Central memory CD8-positive, alpha-beta T cell (primary cell): Measurements from ENCODE around the gene SRRM2.

Experiments used
- ATAC-seq: fragments of 150-1000 bp; cut with Tn5 transposase; replicated peaks from 2 replicates; pipeline ENCODE4 v1.10.0; 2022; ENCODE audit warnings: mild to moderate bottlenecking, moderate FRiP score, moderate number of reproducible peaks; ENCODE audit not compliant: poor library complexity, severe bottlenecking; ENCODE audit errors: extremely low read depth
- DNase-seq, 2 donors: peaks; one replicate each; pipeline ENCODE4 v3.0.0; 2021; ENCODE audit warnings: low spot score in 2 of 2
- H3K27ac Mint-ChIP-seq: one replicate; pipeline ENCODE4 v1.8.0; 2022; ENCODE audit warnings: low read depth, mild to moderate bottlenecking, moderate library complexity, mixed read lengths
- H3K27me3 Mint-ChIP-seq: one replicate; pipeline ENCODE4 v1.8.0; 2022; ENCODE audit warnings: mixed read lengths
- H3K36me3 Mint-ChIP-seq: one replicate; pipeline ENCODE4 v1.8.0; 2022; ENCODE audit warnings: mild to moderate bottlenecking, moderate library complexity, mixed read lengths; ENCODE audit not compliant: insufficient read depth
- H3K4me1 Mint-ChIP-seq: one replicate; pipeline ENCODE4 v1.8.0; 2022; ENCODE audit warnings: mixed read lengths
- H3K4me3 Mint-ChIP-seq: one replicate; pipeline ENCODE4 v1.8.0; 2022; ENCODE audit warnings: mild to moderate bottlenecking, moderate library complexity, mixed read lengths
- H3K9me3 Mint-ChIP-seq: one replicate; pipeline ENCODE4 v1.8.0; 2022; ENCODE audit warnings: mixed read lengths

SRRM2 gene

DNA sequence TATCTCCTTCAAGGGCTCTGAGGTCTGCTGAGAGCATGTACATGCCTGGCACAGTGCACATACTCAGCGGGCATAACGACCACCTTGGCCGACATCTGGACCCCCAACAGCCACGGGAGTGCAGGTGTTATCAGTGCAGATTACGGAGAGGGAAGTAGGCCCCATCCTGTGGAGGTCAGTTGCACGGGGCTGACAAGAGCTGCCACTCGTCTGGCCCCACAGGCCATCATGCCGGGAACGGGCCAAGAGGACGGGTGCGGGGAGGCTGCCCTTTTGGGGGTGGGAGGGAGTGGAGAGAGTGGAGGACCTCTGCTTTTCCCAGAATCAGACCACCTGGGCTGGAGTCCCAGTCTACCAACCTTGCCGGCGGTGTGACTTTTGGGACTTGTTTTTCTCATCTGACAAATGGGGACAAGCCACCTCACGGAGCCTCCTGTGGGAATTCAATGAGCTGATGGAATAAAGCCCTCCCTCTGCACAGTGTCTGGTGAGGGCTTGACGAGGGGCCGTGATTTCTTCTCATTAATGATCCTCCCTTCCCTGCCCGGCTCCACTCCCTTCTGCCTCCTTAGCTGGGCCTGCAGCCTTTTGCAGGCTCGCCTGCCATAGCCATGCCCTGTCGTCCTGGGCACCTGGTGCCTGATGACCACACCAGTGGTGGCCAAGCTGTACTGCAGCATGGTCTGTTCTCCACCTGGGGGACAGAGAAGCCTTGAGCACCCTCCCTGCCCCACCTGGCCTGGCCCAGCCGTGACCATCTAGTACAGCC lies 30.3 kb downstream of the SRRM2 start:
- no peak for DNase-seq
- no peaks in the 10 kb centered on the region for H3K27me3 Mint-ChIP-seq
- ATAC-seq = no peak
- peaks cover 5% of the 10 kb centered on the region for H3K36me3 Mint-ChIP-seq
- H3K4me3 Mint-ChIP-seq = no peak overlapping the region
- H3K9me3 Mint-ChIP-seq = no peaks in the 10 kb centered on the region
- no peak overlapping the region for H3K27ac Mint-ChIP-seq
- H3K4me1 Mint-ChIP-seq = peaks cover 16% of the 10 kb centered on the region

DNA sequence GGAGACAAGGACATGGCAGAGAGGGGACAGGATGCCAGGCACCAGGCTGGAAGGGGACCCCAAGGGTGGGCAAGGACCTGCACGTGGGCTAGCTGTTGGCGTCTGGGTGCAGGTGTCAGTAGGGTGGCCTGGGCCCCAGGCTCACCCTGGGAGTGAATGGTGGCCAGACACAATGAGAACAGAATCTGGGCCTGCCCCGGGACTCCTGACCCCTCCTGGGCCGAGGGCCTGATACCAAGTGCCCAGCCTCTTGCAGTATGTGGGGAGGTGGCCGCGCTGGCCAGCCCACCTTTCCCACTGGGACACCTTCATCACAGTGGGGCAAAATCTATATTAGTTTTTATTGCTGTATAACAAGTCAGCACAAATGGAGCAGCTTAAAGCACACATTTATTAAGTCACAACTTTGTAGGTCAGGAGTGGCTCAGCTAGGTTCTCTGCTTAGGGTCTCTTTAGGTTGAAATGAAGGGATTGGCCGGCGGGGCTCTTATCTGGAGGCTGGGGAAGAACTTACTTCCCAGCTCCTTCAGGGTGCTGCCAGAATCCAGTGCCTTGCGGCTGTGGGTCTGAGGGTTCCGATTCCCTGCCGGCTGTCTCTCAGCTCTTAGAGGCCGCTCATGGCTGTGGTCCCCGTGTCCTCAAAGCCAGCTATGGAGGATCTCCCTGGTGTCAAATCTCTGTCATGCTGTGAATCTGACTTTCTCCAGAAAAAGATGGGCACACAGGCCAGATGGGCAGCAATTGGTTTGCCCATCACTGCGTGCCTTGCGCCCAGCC lies 31.3 kb downstream of the SRRM2 start:
- H3K27ac Mint-ChIP-seq = no peak overlapping the region
- H3K27me3 Mint-ChIP-seq = no peaks in the 10 kb centered on the region
- peaks cover 6% of the 10 kb centered on the region for H3K4me1 Mint-ChIP-seq
- no peaks in the 10 kb centered on the region for H3K36me3 Mint-ChIP-seq
- ATAC-seq = no peak
- no peak for DNase-seq
- H3K9me3 Mint-ChIP-seq = no peaks in the 10 kb centered on the region
- peak overlapping the region; percentile 88 for H3K4me3 Mint-ChIP-seq

DNA sequence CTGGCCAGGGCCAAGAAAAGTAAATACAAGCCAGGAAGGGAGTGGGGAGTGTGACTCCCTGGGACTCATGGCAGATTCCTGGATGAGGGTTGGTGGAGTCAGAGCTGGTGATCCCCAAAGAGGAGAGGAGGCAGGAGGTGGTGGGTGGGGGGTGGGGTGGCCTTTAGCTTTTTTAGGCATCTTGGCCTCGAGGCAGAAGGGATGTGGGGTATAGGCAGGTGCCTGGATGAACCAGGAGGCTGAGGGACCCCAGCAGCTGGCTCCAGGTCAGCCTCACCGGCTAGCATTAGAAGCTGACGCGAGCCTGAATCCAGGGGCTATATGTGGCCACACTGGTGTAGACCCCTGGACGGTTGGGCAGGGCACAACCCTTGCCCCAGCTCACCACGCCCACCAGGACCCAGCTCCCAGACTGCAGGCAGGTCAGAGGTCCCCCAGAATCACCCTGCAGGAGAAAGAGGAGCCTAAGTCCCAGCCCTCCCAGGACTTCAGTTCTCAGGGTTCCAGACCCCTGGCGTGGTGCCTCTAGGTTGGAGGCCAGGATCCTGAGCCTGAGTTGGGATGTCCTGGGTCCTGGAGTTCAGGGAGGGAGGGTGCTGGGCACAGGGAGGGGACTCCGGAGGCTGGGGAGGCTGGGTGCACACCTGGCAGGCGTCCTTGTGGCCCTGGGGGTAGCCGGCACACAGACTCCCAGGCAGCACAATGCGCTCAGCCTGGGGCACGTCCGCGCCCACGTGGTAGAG lies 32.1 kb downstream of the SRRM2 start:
- Mint-ChIP-seq H3K4me3 (peak overlapping the region; percentile 88), H3K27ac (peak overlapping the region; percentile 86), H3K36me3 (no peaks in the 10 kb centered on the region), H3K27me3 (peaks cover 3% of the 10 kb centered on the region), H3K4me1 (peaks cover 5% of the 10 kb centered on the region), H3K9me3 (no peaks in the 10 kb centered on the region)
- ATAC-seq = peak; percentile 20
- DNase-seq = no peak

DNA sequence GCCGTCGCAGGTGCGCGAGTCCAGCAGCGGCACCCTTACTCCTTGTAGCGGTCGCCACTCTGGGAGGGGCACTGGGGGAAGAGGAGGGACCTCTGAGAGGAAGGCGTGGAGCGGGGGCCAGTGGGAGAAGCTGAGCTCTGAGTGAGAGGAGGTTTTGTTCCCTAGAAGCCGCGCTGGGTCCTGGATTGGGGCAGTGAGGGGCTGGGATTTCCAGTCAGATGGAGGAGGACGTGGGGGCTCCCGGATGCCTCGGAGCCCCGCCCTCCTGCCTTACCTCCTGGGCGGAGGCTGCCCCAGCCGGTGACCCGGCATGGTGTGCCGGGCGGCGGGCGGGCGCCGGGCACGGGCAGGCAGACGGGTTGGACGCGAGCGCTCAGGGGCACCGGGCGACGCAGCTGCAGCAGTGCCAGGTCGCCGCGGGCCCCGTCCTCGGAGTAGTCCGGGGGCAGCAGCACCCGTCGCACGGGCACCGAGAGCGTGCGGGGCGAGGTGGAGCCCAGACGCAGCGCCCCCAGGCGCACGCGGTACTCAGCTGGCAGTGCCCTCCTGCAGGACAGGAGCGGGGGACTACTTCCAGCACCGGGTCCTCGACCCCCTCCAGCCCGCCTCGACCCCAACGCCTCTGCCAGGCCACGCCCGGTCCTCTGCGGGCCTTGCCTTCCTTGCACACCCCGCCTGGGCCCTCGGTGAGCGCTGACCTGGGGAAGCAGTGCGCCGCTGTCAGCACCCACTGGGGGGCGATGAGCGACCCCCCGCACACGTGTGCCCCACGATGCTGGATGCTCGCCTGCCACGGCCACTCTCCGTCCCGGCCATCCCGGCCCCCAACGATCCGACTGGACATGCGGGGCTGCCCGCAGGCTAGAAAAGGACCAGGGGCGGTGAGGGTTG lies 32.9 kb downstream of the SRRM2 start:
- Mint-ChIP-seq H3K27me3 (peaks cover 12% of the 10 kb centered on the region), H3K4me3 (peak overlapping the region; percentile 88), H3K4me1 (peaks cover 5% of the 10 kb centered on the region), H3K36me3 (no peaks in the 10 kb centered on the region), H3K9me3 (no peaks in the 10 kb centered on the region), H3K27ac (peak overlapping the region; percentile 86)
- DNase-seq = no peak
- ATAC-seq = peak; percentile 60

DNA sequence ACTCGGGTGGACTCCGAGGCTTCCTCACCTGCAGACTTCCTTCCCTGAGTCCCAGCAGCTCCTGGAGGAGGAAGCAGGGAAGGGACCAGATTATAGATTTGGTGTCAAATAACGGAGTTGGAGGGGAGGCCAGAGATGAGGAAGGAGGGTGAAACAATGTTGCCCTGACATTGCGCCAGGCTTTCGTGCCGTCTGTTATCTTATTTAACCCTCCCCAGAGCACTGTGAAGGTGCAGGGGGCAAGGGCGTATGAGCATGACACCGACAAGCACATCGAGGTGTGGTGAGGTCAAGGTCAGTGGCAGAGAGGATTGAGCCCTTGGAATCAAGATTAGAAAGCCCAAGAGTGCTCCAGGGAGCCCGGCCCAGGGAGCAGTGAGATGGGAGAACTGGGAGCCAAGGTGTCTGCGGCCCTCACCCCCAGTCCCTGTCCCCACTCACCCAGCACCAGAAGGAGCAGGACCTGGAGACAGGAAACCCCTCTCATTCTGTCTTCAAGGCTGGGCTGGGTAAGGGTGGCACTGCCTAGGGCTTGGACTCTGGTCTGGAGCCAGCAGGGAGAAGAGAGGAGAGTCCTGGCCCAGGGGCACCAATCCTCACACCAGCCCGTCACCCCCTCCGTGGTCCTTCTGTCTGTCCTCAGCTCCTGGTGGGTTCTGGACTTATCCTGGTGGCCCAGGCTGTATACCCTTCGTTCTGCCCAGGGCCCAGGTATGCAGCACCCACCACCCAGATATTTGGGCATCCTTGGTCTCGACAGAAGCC lies 33.8 kb downstream of the SRRM2 start:
- H3K27ac Mint-ChIP-seq = no peak overlapping the region
- DNase-seq = no peak
- no peaks in the 10 kb centered on the region for H3K9me3 Mint-ChIP-seq
- ATAC-seq = no peak
- no peaks in the 10 kb centered on the region for H3K36me3 Mint-ChIP-seq
- H3K4me3 Mint-ChIP-seq = peak overlapping the region; percentile 88
- H3K27me3 Mint-ChIP-seq = peaks cover 21% of the 10 kb centered on the region
- H3K4me1 Mint-ChIP-seq = peaks cover 5% of the 10 kb centered on the region

DNA sequence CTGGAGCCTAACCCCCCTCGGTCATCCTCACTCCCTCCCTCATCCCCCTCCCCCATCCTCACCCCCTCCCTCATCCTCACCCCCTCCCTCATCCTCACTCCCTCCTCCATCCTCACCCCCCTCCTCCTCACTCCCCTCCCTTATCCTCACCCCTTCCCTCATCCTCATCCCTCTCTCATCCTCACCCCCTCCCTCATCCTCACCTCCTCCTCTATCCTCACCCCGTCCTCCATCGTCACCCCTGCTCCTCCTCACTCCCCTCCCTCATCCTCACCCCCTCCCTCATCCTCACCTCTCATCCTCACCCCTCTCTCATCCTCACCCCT lies 34.4 kb downstream of the SRRM2 start:
- DNase-seq (no peak), ATAC-seq (no peak)
- Mint-ChIP-seq H3K36me3 (no peaks in the 10 kb centered on the region), H3K9me3 (no peaks in the 10 kb centered on the region), H3K4me1 (peaks cover 5% of the 10 kb centered on the region), H3K4me3 (peak overlapping the region; percentile 88), H3K27me3 (peaks cover 26% of the 10 kb centered on the region), H3K27ac (no peak overlapping the region)

DNA sequence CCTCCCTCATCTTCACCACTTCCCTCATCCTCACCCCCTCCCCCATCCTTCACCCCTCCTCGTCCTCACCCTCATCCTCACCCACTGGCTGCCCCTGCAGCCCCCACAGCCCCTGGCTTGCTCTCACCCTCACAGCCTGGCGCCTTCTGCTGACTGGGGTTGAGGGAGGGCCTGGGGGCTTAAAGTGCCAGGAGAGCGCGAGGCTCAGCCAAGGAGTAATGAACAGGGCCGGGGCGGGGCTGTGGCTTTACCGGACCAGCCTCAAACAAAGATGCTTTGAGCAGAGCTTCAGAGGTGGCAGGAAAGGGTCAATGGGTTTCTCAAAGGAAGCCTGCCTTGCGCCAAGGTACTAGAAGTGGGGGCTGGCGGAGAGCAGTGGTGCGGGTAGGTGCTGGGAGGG lies 35.0 kb downstream of the SRRM2 start, which contains the start of gene PRSS33:
PRSS33 (minus strand) TSS at position 155 of the 400 bp plus-strand sequence. CDS start 1,013 bp downstream, outside the sequence.
- H3K9me3 Mint-ChIP-seq = no peaks in the 10 kb centered on the region
- H3K4me3 Mint-ChIP-seq = peak within 1 kb of the TSS; percentile 88
- no peak within 1 kb of the TSS for H3K27ac Mint-ChIP-seq
- H3K27me3 Mint-ChIP-seq = peaks cover 32% of the 10 kb centered on the region
- ATAC-seq (no peak), DNase-seq (no peak)
- peaks cover 5% of the 10 kb centered on the region for H3K4me1 Mint-ChIP-seq
- H3K36me3 Mint-ChIP-seq = no peaks in the 10 kb centered on the region

DNA sequence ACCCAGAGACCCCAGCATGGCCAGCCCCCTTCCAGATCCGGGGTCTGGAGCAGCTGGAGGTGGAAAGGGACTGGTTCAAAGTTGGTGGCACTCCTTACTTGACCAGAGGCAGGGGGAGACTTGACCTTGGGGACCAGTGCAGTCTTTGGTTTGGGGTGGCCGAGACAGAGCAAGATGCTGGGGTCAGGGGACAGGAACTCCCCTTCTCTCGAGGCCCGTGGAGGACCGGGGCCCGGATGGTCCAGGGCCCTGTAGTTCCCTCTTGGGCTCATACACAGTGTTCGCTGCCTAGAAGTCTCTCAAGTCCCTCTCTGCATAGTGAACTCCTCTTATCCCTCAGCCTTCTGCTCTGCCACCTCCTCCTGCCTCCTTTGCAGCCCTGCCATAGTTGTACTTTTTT lies 35.5 kb downstream of the SRRM2 start:
- no peaks in the 10 kb centered on the region for H3K36me3 Mint-ChIP-seq
- no peak overlapping the region for H3K4me3 Mint-ChIP-seq
- H3K27me3 Mint-ChIP-seq = peaks cover 33% of the 10 kb centered on the region
- no peak for DNase-seq
- peaks cover 5% of the 10 kb centered on the region for H3K4me1 Mint-ChIP-seq
- no peak for ATAC-seq
- H3K27ac Mint-ChIP-seq = no peak overlapping the region
- no peaks in the 10 kb centered on the region for H3K9me3 Mint-ChIP-seq

DNA sequence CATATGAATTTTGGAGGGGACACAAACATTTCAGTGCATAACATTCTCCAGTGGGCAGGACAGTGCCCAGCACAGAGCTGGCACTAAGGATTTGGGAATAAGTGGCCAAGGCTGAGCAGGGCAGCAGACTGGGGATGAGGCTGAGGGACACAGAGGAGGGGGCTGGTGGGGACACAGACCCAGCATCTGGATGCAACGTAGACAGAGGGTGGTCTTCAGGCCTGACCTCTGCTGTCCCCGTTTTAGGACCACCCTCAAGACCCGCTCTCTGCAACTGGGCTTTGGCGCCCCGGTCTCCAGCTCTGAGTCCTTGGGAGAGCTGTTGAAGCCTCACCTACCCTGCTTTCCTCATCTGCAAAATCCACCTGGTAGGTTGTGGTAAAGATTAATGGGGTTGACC lies 38.2 kb downstream of the SRRM2 start:
- H3K36me3 Mint-ChIP-seq = no peaks in the 10 kb centered on the region
- H3K4me3 Mint-ChIP-seq = no peak overlapping the region
- H3K27ac Mint-ChIP-seq = no peak overlapping the region
- no peak for ATAC-seq
- no peak for DNase-seq
- H3K4me1 Mint-ChIP-seq = no peaks in the 10 kb centered on the region
- peaks cover 52% of the 10 kb centered on the region for H3K27me3 Mint-ChIP-seq
- H3K9me3 Mint-ChIP-seq = no peaks in the 10 kb centered on the region

DNA sequence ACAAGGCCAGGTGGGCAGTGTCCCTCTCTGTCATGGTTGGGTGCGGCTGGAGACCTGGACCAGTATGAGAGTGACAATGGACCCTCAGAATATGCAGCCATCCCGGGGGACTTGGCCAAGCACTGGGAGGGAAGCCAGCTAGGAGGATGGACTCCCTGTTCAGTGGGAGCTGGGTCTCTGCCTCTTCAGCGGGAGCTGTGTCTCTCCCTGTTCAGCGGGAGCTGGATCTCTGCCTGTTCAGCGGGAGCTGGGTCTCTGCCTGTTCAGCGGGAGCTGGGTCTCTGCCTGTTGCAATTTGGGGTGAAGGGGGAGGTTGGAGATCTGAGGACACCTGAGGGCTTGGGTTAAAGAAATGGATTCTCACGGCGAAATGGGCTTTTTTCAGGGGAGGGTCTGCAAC lies 38.7 kb downstream of the SRRM2 start:
- ATAC-seq = no peak
- no peak for DNase-seq
- H3K9me3 Mint-ChIP-seq = no peaks in the 10 kb centered on the region
- H3K27me3 Mint-ChIP-seq = peaks cover 52% of the 10 kb centered on the region
- no peaks in the 10 kb centered on the region for H3K36me3 Mint-ChIP-seq
- H3K27ac Mint-ChIP-seq = no peak overlapping the region
- H3K4me1 Mint-ChIP-seq = no peaks in the 10 kb centered on the region
- no peak overlapping the region for H3K4me3 Mint-ChIP-seq

DNA sequence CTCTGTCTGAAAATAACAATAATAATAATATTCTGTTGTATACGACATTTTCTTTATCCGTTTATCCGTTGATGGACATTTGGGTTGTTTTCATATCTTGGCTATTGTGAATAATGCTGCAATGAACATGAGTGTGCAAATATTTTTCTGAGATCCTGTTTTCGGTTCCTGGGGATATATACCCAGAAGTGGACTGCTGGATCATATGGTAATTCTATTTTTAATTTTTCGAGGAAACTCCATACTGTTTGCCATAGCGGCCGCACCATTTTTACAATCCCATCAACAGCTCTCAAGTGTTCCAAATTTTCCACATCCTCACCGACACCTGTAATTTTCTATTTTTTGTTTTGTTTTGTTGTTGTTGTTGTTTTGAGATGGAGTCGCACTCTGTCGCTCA lies 40.5 kb downstream of the SRRM2 start:
- DNase-seq = no peak
- peaks cover 60% of the 10 kb centered on the region for H3K27me3 Mint-ChIP-seq
- H3K27ac Mint-ChIP-seq = no peak overlapping the region
- no peaks in the 10 kb centered on the region for H3K9me3 Mint-ChIP-seq
- H3K4me3 Mint-ChIP-seq = no peak overlapping the region
- no peak for ATAC-seq
- H3K36me3 Mint-ChIP-seq = no peaks in the 10 kb centered on the region
- no peaks in the 10 kb centered on the region for H3K4me1 Mint-ChIP-seq
